ENCODE results near the gene KRTDAP.

KRTDAP gene

GRCh38 chr19:35449359-35450043, 40.8 kb downstream of the KRTDAP start:
- no peak for DNase-seq

- DNase-seq: no peak
Observed at GRCh38 chr19:35447606-35448469, 42.4 kb downstream of the KRTDAP start, which contains the start of gene FFAR2. Gene FFAR2, plus strand, starts transcription at chr19:35448257. Its CDS starts 1,458 bp downstream, at chr19:35449715.

GRCh38 chr19:35445826-35446593, 44.3 kb downstream of the KRTDAP start:
- no peak for DNase-seq

GRCh38 chr19:35444735-35445134, 45.5 kb downstream of the KRTDAP start:
- no peak for DNase-seq

GRCh38 chr19:35442091-35442490, 48.2 kb downstream of the KRTDAP start:
- DNase-seq: no peak

GRCh38 chr19:35439921-35440320, 50.3 kb downstream of the KRTDAP start:
- no peak for DNase-seq

- DNase-seq: no peak
Observed at GRCh38 chr19:35438527-35438926, 51.7 kb downstream of the KRTDAP start.

GRCh38 chr19:35438096-35438495, 52.2 kb downstream of the KRTDAP start:
- no peak for DNase-seq

- DNase-seq: peak; percentile 33
Observed at GRCh38 chr19:35437406-35437951, 52.8 kb downstream of the KRTDAP start.

Data from right forelimb (tissue), 1 donor.